K562 (cell line): ENCODE results near the gene SDK1. TPM values are rescaled to one million over a fixed set of nuclear protein-coding genes. Genes with fewer than 3 reads are reported as not detected.
A peak's percentile ranks its signal among the peaks of the same experiment; 100 is the strongest.

Source experiments
- ATAC-seq: fragments of 200-7000 bp; cut with Tn5 transposase; 3 replicates; pipeline ENCODE4 v1.9.1; 2020; ENCODE audit warnings: moderate library complexity
- BruUV-seq: library from RNA; stranded (reverse); fragments of 400-500 nt; replicated peaks from 2 replicates; lab custom pipeline; 2021; lab: Mats Ljungman, UMichigan
- CTCF ChIA-PET: fragments of 300-600 bp; formaldehyde crosslinking; extraction: SDS; loops from one replicate; lab custom pipeline; 2021; ENCODE audit warnings: low intra/inter-chr PET ratio; lab: Yijun Ruan, JAX
- POLR2A ChIA-PET: fragments of 300-600, 350-650 bp; sonication (Branson Sonifier 250); formaldehyde crosslinking; extraction: SDS; loops from one replicate; lab custom pipeline; 2021; ENCODE audit warnings: antibody characterized with exemption, inconsistent platforms; lab: Yijun Ruan, JAX
- DNase-seq, 4 experiments: peaks; one replicate each; pipeline versions ENCODE4 v3.0.0 to v3.0.0-alpha.2; 2011 to 2018; ENCODE audit warnings: low spot score in 3 of 4, mixed read lengths in 3 of 4; ENCODE audit errors: extremely low read depth in 1 of 4
- FAIRE-seq: peaks from 2 replicates; lab custom pipeline; 2011; peaks lifted over from hg19 to GRCh38; lab: Jason Lieb, UNC
- H2AFZ ChIP-seq: 2 replicates; pipeline ENCODE4 v1.6.0; 2011; ENCODE audit warnings: low read depth, low read length, control low read depth, inconsistent platforms
- H3K27ac ChIP-seq: fragments of 200-600 bp; 3 replicates; pipeline ENCODE4 v1.8.0; 2011; ENCODE audit warnings: low read depth, mild to moderate bottlenecking, control low read depth, inconsistent platforms, low read length, moderate library complexity, mixed read lengths; ENCODE audit errors: extremely low read depth
- H3K27me3 ChIP-seq, 2 experiments: fragments of 300-600 bp in 1 of 2; 2 replicates in 1 of 2; 3 replicates in 1 of 2; pipeline versions ENCODE4 v1.6.0 to v1.8.0; 2011; ENCODE audit warnings: inconsistent platforms in 2 of 2, low read length in 2 of 2, mild to moderate bottlenecking in 1 of 2, mixed read lengths in 1 of 2, moderate library complexity in 1 of 2; ENCODE audit not compliant: control insufficient read depth in 2 of 2, insufficient read depth in 2 of 2
- H3K36me3 ChIP-seq: fragments of 300-600 bp; 3 replicates; pipeline ENCODE4 v1.8.0; 2011; ENCODE audit warnings: mild to moderate bottlenecking, low read length, inconsistent platforms; ENCODE audit not compliant: control insufficient read depth, insufficient read depth
- H3K4me1 ChIP-seq, 2 experiments: fragments of 200-600 bp in 1 of 2; replicated peaks in 1 of 2; 2 replicates in 1 of 2; 3 replicates in 1 of 2; pipeline versions ENCODE4 v1.5.1 to v1.8.0; 2011; ENCODE audit warnings: inconsistent platforms in 2 of 2, low read length in 2 of 2, mild to moderate bottlenecking in 1 of 2, mixed read lengths in 1 of 2, moderate library complexity in 1 of 2; ENCODE audit not compliant: control insufficient read depth in 2 of 2, insufficient read depth in 2 of 2
- H3K4me2 ChIP-seq: 2 replicates; pipeline ENCODE4 v1.6.1; 2011; ENCODE audit warnings: low read length, control low read depth, inconsistent platforms, mixed read lengths; ENCODE audit not compliant: insufficient read depth
- H3K4me3 ChIP-seq: fragments of 200-600 bp; sonication (generic), shearing (Covaris generic); 2 replicates; pipeline ENCODE4 v1.5.1; 2016; ENCODE audit warnings: control low read depth, inconsistent platforms
- H3K79me2 ChIP-seq: fragments of 200-600 bp; 3 replicates; pipeline ENCODE4 v1.8.0; 2011; ENCODE audit warnings: low read length, inconsistent platforms; ENCODE audit not compliant: control insufficient read depth, insufficient read depth
- H3K9ac ChIP-seq, 2 experiments: 2 replicates each; pipeline versions ENCODE4 v1.6.0 to v1.6.1; 2011; ENCODE audit warnings: low read depth in 2 of 2, low read length in 2 of 2, control low read depth in 1 of 2, inconsistent platforms in 1 of 2, mild to moderate bottlenecking in 1 of 2, mixed read lengths in 1 of 2; ENCODE audit not compliant: insufficient read depth in 1 of 2
- H3K9me1 ChIP-seq: one replicate; pipeline ENCODE4 v1.6.0; 2011; ENCODE audit warnings: inconsistent platforms, mild to moderate bottlenecking, low read length, moderate library complexity; ENCODE audit not compliant: control insufficient read depth, insufficient read depth
- H3K9me3 ChIP-seq: replicated peaks from 2 replicates; pipeline ENCODE4 v1.5.1; 2011; ENCODE audit warnings: low read depth, low read length, inconsistent platforms; ENCODE audit not compliant: control insufficient read depth, insufficient read depth
- H4K20me1 ChIP-seq: replicated peaks from 2 replicates; pipeline ENCODE4 v1.6.1; 2011; ENCODE audit warnings: low read length, inconsistent platforms, mixed read lengths; ENCODE audit not compliant: control insufficient read depth, insufficient read depth
- HDAC3 ChIP-seq: fragments of 450-650 bp; IDR thresholded peaks from 2 replicates; pipeline ENCODE4 v1.6.1; 2018; ENCODE audit warnings: borderline replicate concordance, mild to moderate bottlenecking, moderate library complexity; ENCODE audit not compliant: partially characterized antibody
- ZNF79 ChIP-seq: fragments of 250-450 bp; sonication (Bioruptor Pico); IDR thresholded peaks from 2 replicates; pipeline ENCODE4 v1.4.0; 2020; ENCODE audit warnings: low read depth, mild to moderate bottlenecking, moderate library complexity
- WGBS: fragments of 100-300 bp; shearing (Covaris generic); methylation state at CpG from one replicate; pipeline ENCODE4 v1.1.6; 2016; ENCODE audit warnings: low coverage, mixed read lengths; ENCODE audit not compliant: insufficient coverage; ENCODE audit errors: missing lambda C conversion rate; 5-methylcytosine and 5-hydroxymethylcytosine counted together
- in situ Hi-C: fragments of 300-500 bp; cut with MboI; formaldehyde crosslinking; loops from 4 replicates; pipeline ENCODE4 v1.15.0; 2018; ENCODE audit warnings: inconsistent platforms, mixed read lengths
- intact Hi-C: fragments of 100-400 bp; cut with micrococcal nuclease; formaldehyde crosslinking; loops from 2 replicates; pipeline ENCODE4 v1.14.2; 2022
- polyA plus RNA-seq, 8 experiments: library from polyadenylated mRNA; depleted of rRNA in 4 of 8; stranded (reverse) in 5 of 8; unstranded in 3 of 8; fragments of >200 nt; fragmentation: Nextera tagmentation in 2 of 8; fragmentation: Illumina TruSeq in 1 of 8; extraction: Ambion mirVana in 2 of 8; extraction: Trizol in 1 of 8; gene quantifications; 2 replicates each; pipeline versions ENCODE4 v1.2.1 to v1.2.3, GENCODE V29; 2011 to 2014; ENCODE audit warnings: inconsistent platforms in 1 of 8, missing spikeins in 1 of 8
- total RNA-seq, 7 experiments: library from RNA; depleted of rRNA in 6 of 7; stranded (reverse); fragments of >200 nt in 6 of 7; fragmentation: Illumina TruSeq in 2 of 7; extraction: Trizol in 2 of 7; gene quantifications; 2 replicates each; pipeline versions ENCODE4 v1.2.1 to v1.2.3, GENCODE V29; 2011 to 2021; ENCODE audit warnings: low replicate concordance in 1 of 7
- TF ChIP-seq, protein P1 (sequence below), 2 experiments: fragments of 450-650 bp in 1 of 2; sonication (generic) in 1 of 2; formaldehyde crosslinking in 1 of 2; IDR thresholded peaks; 2 replicates each; pipeline versions ENCODE4 v1.7.1 to v1.9.0; 2016 to 2022; ENCODE audit warnings: inconsistent platforms in 1 of 2, mild to moderate bottlenecking in 1 of 2, missing genetic modification reagents in 1 of 2

SDK1 gene
- total and polyA plus RNA-seq, 9 of the 15 experiments (the other 6 are each of a cell fraction or from before 2014, with no cell fraction given), result 0.16 TPM; not detected in 8

DNA sequence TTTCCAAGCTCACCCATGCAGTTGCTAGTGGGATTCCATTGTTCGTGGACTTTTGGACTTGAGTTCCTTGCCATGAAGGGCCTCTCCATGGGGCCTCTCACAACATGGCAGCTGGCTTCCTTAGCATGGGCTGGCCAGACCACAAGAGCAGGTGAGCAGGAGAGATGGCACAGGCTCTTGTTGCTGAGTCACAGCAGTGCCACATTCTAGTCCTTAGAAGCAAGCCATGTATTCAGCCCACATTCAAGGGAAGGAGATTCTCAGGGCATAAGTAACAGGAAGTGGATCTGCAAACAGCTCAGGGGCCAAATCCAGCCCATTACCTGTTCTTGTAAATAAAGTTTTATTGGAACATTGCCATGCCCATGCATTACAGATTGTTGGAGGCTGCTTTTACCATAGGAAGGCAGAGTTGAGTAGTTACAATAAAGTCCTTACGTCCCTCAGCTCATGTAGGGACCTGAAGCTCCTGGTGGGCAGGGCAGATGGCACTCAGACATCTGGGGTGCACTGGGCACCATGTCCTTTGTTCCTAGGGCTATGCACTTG, 899.6 kb downstream of the SDK1 start:
- ATAC-seq (no peak), FAIRE-seq (no peak), DNase-seq (no peak)
- H2AFZ ChIP-seq, result no peak overlapping the region
- H3K4me2 ChIP-seq, result no peak overlapping the region
- ChIA-PET CTCF (no interaction called here), POLR2A (interaction anchor here (1.0 kb wide), 1 partner anchor 16 kb away, joined by 3 read pairs; no protein-coding TSS in a partner anchor)
- H3K4me3 ChIP-seq, result no peak overlapping the region
- H3K9me1 ChIP-seq, result peaks cover 3% of the 10 kb centered on the region
- intact Hi-C loops, result no loop called here
- H3K27ac ChIP-seq, result no peak overlapping the region
- 0% methylated on average over 2 of the region's 2 CpGs for WGBS
- no peaks in the 10 kb centered on the region for H3K79me2 ChIP-seq
- in situ Hi-C loops, result no loop called here
- no peak overlapping the region for H3K9ac ChIP-seq
- H3K9me3 ChIP-seq, result no peaks in the 10 kb centered on the region
- H3K36me3 ChIP-seq, result no peaks in the 10 kb centered on the region
- H3K4me1 ChIP-seq, result peaks cover 0 to 5% of the 10 kb centered on the region in 2 experiments; a peak in 2 of 5 replicates
- H4K20me1 ChIP-seq, result peaks cover 5% of the 10 kb centered on the region; the same call in 1 of the 2 replicates
- TF ChIP-seq ZNF79 (CRISPR knock-in tag), result no peak
- no peak for TF ChIP-seq HDAC3
- TF ChIP-seq, protein P1, sequence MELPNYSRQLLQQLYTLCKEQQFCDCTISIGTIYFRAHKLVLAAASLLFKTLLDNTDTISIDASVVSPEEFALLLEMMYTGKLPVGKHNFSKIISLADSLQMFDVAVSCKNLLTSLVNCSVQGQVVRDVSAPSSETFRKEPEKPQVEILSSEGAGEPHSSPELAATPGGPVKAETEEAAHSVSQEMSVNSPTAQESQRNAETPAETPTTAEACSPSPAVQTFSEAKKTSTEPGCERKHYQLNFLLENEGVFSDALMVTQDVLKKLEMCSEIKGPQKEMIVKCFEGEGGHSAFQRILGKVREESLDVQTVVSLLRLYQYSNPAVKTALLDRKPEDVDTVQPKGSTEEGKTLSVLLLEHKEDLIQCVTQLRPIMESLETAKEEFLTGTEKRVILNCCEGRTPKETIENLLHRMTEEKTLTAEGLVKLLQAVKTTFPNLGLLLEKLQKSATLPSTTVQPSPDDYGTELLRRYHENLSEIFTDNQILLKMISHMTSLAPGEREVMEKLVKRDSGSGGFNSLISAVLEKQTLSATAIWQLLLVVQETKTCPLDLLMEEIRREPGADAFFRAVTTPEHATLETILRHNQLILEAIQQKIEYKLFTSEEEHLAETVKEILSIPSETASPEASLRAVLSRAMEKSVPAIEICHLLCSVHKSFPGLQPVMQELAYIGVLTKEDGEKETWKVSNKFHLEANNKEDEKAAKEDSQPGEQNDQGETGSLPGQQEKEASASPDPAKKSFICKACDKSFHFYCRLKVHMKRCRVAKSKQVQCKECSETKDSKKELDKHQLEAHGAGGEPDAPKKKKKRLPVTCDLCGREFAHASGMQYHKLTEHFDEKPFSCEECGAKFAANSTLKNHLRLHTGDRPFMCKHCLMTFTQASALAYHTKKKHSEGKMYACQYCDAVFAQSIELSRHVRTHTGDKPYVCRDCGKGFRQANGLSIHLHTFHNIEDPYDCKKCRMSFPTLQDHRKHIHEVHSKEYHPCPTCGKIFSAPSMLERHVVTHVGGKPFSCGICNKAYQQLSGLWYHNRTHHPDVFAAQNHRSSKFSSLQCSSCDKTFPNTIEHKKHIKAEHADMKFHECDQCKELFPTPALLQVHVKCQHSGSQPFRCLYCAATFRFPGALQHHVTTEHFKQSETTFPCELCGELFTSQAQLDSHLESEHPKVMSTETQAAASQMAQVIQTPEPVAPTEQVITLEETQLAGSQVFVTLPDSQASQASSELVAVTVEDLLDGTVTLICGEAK (IDR thresholded peaks at IDR 0.05), result peak; percentile 75
- TF ChIP-seq, protein P1 (CRISPR knock-in tag; IDR thresholded peaks at IDR 0.05), result no peak
- TF ChIP-seq, all 486 proteins: peak for 1
- no TSS peak for BruUV-seq
- H3K27me3 ChIP-seq, result peaks cover 17 to 76% of the 10 kb centered on the region in 2 experiments; a peak in 3 of 5 replicates
